Measurements from ENCODE around the gene TCF12. TPM values are rescaled to one million over a fixed set of nuclear protein-coding genes. Genes with fewer than 3 reads are reported as not detected.

The TCF12 gene
- total RNA-seq, 1 experiment from 2014 or later, result 76.7 TPM

GRCh38 chr15:57259568-57260040 lies 341.2 kb downstream of the TCF12 start:
- peak overlapping the region; percentile 38 for H3K4me2 ChIP-seq (ENCODE audit: insufficient read depth, insufficient read length, low read length)

More at GRCh38 chr15:57259568-57260040, 341.2 kb downstream of the TCF12 start:
- no peaks in the 10 kb centered on the region for H3K9me3 ChIP-seq (ENCODE audit: control insufficient read depth, low read depth, low read length)
- no peak overlapping the region for H3K4ac ChIP-seq (ENCODE audit: low read depth, low read length)
- peak overlapping the region; percentile 9 to 66 (median 58); a peak in 5 of 7 replicates for H3K27ac Mint-ChIP-seq
- H3K4me1 ChIP-seq (ENCODE audit: insufficient read depth, low read length), result no peaks in the 10 kb centered on the region; the same call in 1 of the 2 replicates
- no peak overlapping the region for H4K91ac ChIP-seq (ENCODE audit: insufficient read length, low read depth, low read length)
- no peak overlapping the region for H3K23ac ChIP-seq (ENCODE audit: insufficient read length, low read depth, low read length)
- peaks cover 24 to 35% (median 29%) of the 10 kb centered on the region in 3 experiments for H3K36me3 Mint-ChIP-seq (ENCODE audit: insufficient read depth in 1 of 3, low read depth in 3 of 3)
- H2BK5ac ChIP-seq (ENCODE audit: insufficient read length, low read length), result no peak overlapping the region
- no peak overlapping the region for H2BK20ac ChIP-seq (ENCODE audit: low read depth, low read length, poor library complexity, severe bottlenecking)
- WGBS (ENCODE audit: extremely low coverage, insufficient read length, low lambda C conversion rate), result no CpG with 5 or more reads among the region's 6 CpGs
- no peak overlapping the region for H3K56ac ChIP-seq (ENCODE audit: insufficient read length, low read depth, low read length)
- no peak overlapping the region for H2BK120ac ChIP-seq (ENCODE audit: low read depth, low read length, poor library complexity, severe bottlenecking)
- no peak for TF ChIP-seq CTCF (conservative IDR thresholded peaks at IDR 0.05)
- H3K14ac ChIP-seq (ENCODE audit: insufficient read depth, low read length), result no peak overlapping the region
- no peak overlapping the region for H4K8ac ChIP-seq (replicated peaks; ENCODE audit: insufficient read length, low read depth, low read length)
- H2BK15ac ChIP-seq (ENCODE audit: low read depth, low read length), result no peak overlapping the region
- no peaks in the 10 kb centered on the region for H3K79me1 ChIP-seq (ENCODE audit: insufficient read depth, low read depth, low read length, poor library complexity, severe bottlenecking)
- peak; percentile 57 for DNase-seq
- H3K27ac ChIP-seq (ENCODE audit: insufficient read length, low read depth, low read length), result no peak overlapping the region
- no peak overlapping the region for H3K18ac ChIP-seq (ENCODE audit: insufficient read length, low read depth, low read length)
- no peak overlapping the region for H2BK12ac ChIP-seq (ENCODE audit: insufficient read length, low read depth, low read length)
- H3K9ac ChIP-seq (ENCODE audit: extremely low read depth, insufficient read length, low read length), result no peak overlapping the region
- no peak overlapping the region for H3T11ph ChIP-seq (ENCODE audit: low read length)
- no peaks in the 10 kb centered on the region for H4K20me1 ChIP-seq (ENCODE audit: control insufficient read depth, insufficient read depth, insufficient read length)
- H3K79me2 ChIP-seq (ENCODE audit: insufficient read depth, low read length), result no peaks in the 10 kb centered on the region
- no peak overlapping the region for H4K5ac ChIP-seq (ENCODE audit: insufficient read length, low read depth, low read length)
- H3K23me2 ChIP-seq (ENCODE audit: insufficient read length, low read depth, low read length, poor library complexity, severe bottlenecking), result no peaks in the 10 kb centered on the region
- no peak overlapping the region for H2AK5ac ChIP-seq (ENCODE audit: insufficient read length, low read length)
- peak overlapping the region; percentile 8 to 49 for H3K4me3 Mint-ChIP-seq
- H3K27me3 ChIP-seq (ENCODE audit: insufficient read depth, low read length), result no peaks in the 10 kb centered on the region
- no peaks in the 10 kb centered on the region; the same call in 1 of the 2 replicates for H3K27me3 Mint-ChIP-seq (ENCODE audit: low read depth)
- peaks cover 23 to 40% of the 10 kb centered on the region in 2 experiments for H3K4me1 Mint-ChIP-seq
- no peaks in the 10 kb centered on the region; a peak in 1 of 5 replicates for H3K9me3 Mint-ChIP-seq
- no peak overlapping the region for H2AFZ ChIP-seq (ENCODE audit: low read length)

Data from H9 (cell line).